GM19099 (cell line): Measurements from ENCODE around the gene PREX1.

Source experiments
- POLR2A ChIP-seq: IDR thresholded peaks from 3 replicates; pipeline ENCODE4 v1.6.1; 2011; ENCODE audit warnings: low read depth; ENCODE audit not compliant: insufficient read length; ENCODE audit errors: extremely low read depth

The PREX1 gene

DNA sequence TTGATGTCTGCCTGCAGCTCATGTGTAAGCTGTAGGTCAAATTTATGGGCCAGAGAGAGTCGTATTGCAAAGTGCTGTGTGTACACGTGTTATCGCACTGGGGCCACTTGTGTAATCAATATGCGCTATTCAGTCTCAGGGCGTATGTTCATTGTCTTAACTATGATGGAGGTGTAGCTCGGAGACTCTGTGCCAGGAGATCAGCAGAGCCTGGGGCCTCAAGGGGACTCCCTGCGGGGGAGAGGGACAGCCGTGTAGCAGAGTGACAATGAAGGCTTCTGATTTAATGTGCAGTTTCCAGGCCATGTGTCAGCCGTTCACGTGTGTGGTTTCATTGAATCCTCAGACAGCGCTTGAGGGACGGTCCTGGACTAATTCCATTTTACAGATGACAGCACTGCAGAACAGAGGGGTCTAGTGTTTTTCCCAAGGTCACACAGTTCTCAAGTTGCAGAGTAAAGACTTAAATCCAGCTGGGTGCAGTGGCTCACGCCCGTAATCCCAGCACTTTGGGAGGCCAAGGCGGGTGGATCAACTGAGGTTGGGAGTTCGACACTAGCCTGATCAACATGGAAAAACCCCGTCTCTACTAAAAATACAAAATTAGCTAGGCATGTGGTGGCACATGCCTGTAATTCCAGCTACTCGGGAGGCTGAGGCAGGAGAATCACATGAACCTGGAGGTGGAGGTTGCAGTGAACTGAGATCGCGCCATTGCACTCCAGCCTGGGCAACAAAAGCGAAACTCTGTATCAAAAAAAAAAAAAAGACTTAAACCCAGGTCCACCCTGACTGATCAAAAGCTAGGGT is 242.5 kb downstream of the PREX1 start:
- no peak for TF ChIP-seq POLR2A

GRCh38 chr20:48584391-48585060 is 243.3 kb downstream of the PREX1 start:
- TF ChIP-seq POLR2A = no peak

GRCh38 chr20:48583801-48584200 is 244.0 kb downstream of the PREX1 start:
- no peak for TF ChIP-seq POLR2A

- no peak for TF ChIP-seq POLR2A
Measured at GRCh38 chr20:48583171-48583570, 244.6 kb downstream of the PREX1 start.

GRCh38 chr20:48582673-48582985 is 245.2 kb downstream of the PREX1 start:
- no peak for TF ChIP-seq POLR2A

GRCh38 chr20:48581167-48581566 is 246.6 kb downstream of the PREX1 start:
- TF ChIP-seq POLR2A = no peak

DNA sequence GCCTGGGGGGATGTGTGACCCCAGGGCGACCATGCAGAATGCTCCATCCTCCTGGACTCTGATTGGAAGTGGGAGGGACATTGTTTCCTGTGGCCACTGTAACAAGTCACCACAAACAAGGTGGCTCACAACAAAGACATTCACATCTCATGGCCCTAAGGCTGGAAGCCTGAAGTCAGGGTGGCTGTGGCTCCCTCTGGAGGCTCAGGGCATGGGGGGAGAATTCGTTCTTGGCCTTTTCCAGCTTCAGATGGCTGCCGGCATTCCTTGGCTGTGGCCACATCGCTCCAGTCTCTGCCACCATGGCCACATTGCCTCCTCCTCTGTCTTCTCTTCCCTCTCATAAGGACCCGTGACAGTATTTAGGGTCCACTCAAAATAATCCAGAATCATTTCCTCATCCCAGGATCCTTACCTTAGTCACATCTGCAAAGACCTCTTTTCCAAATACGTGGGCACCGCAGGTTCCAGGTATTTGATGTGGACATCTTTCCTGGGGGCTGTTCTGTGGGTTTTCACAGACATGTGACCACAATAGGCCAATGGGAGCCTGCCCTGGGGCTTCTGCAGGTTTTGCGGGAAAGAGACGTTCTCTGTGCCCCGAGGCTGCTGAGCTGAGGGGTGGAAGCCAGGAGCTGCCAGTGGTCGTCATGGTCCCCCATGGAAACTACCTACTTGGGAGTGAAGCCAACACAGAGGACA is 249.3 kb downstream of the PREX1 start:
- TF ChIP-seq POLR2A = no peak

DNA sequence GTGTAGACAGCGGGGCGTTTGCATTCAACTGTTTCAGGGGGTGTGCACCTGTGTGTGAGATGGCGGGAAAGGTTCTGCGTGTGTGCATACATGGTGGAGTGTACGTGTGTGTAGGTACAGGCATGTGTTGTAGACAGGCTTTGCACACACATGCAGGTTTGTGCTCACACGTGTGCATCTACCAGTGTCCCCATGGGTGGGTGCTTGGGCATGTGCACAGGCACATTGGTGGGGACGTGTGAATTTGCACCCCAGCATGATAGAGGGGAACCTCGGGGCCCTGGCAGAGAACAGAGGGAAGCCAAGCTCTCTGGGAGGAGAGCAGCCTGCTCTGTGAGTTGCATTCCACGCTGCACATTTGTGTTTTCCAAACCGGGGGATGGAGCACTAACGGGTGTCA is 250.2 kb downstream of the PREX1 start:
- TF ChIP-seq POLR2A = no peak

GRCh38 chr20:48574383-48574782 is 253.4 kb downstream of the PREX1 start:
- no peak for TF ChIP-seq POLR2A
